Measurements from ENCODE around the gene PRPF19.

The PRPF19 gene

GRCh38 chr11:60857378-60858232, 48.8 kb downstream of the PRPF19 start:
- DNase-seq (ENCODE audit: low read depth), result no peak

- DNase-seq (ENCODE audit: low read depth), result no peak
These were observed 50.4 kb downstream of the PRPF19 start, which contains the start of gene PTGDR2 for GRCh38 chr11:60855726-60856633. PTGDR2 (minus strand) TSS chr11:60855950; CDS start chr11:60853722, 2,228 bp downstream.

- no peak for DNase-seq (ENCODE audit: low read depth)
These were observed 51.3 kb downstream of the PRPF19 start for GRCh38 chr11:60854847-60855725.

GRCh38 chr11:60854140-60854846, 52.1 kb downstream of the PRPF19 start:
- no peak for DNase-seq (ENCODE audit: low read depth)

GRCh38 chr11:60852982-60853950, 53.1 kb downstream of the PRPF19 start:
- no peak for DNase-seq (ENCODE audit: low read depth)

GRCh38 chr11:60852117-60852981, 54.0 kb downstream of the PRPF19 start:
- DNase-seq (ENCODE audit: low read depth), result no peak

GRCh38 chr11:60851327-60852104, 54.9 kb downstream of the PRPF19 start:
- no peak for DNase-seq (ENCODE audit: low read depth)

- DNase-seq (ENCODE audit: low read depth), result no peak
These were observed 56.5 kb downstream of the PRPF19 start for GRCh38 chr11:60849641-60850520.

GRCh38 chr11:60848714-60849151, 57.7 kb downstream of the PRPF19 start:
- no peak for DNase-seq (ENCODE audit: low read depth)

- no peak for DNase-seq (ENCODE audit: low read depth)
These were observed 58.5 kb downstream of the PRPF19 start for GRCh38 chr11:60847896-60848295.

GRCh38 chr11:60847281-60847680, 59.1 kb downstream of the PRPF19 start:
- DNase-seq (ENCODE audit: low read depth), result no peak

- no peak for DNase-seq (ENCODE audit: low read depth)
These were observed 61.0 kb downstream of the PRPF19 start for GRCh38 chr11:60845338-60845737.

- no peak for DNase-seq (ENCODE audit: low read depth)
These were observed 61.5 kb downstream of the PRPF19 start for GRCh38 chr11:60844870-60845221.

- no peak for DNase-seq (ENCODE audit: low read depth)
These were observed 62.1 kb downstream of the PRPF19 start for GRCh38 chr11:60844045-60844869.

- no peak for DNase-seq (ENCODE audit: low read depth)
These were observed 63.5 kb downstream of the PRPF19 start for GRCh38 chr11:60842668-60843600.

Data from non-pigmented ciliary epithelial cell (primary cell).